PC-3 (cell line): ENCODE data around the gene TM4SF20. TPM values are rescaled to one million over a fixed set of nuclear protein-coding genes. Genes with fewer than 3 reads are reported as not detected.
"Not testable (repeated sequence)": the region's sequence is repeated elsewhere in the genome, so short reads cannot be mapped to it uniquely, and the experiment has no call there.

Experiments used
- ATAC-seq: fragments of 200-7000 bp; cut with Tn5 transposase; 2 replicates; pipeline ENCODE4 v1.9.1; 2020; ENCODE audit warnings: mild to moderate bottlenecking, moderate library complexity
- BruUV-seq: library from RNA; stranded (reverse); fragments of 400-500 nt; replicated peaks from 2 replicates; lab custom pipeline; 2021; lab: Mats Ljungman, UMichigan
- CTCF ChIA-PET: fragments of 300-600 bp; sonication (Branson Sonifier 250); formaldehyde crosslinking; loops from one replicate; lab custom pipeline; 2022; ENCODE audit warnings: antibody characterized with exemption; lab: Charles Lee
- POLR2A ChIA-PET: fragments of 300-600 bp; sonication (Branson Sonifier 250); formaldehyde crosslinking; loops from one replicate; lab custom pipeline; 2022; ENCODE audit warnings: antibody characterized with exemption; ENCODE audit not compliant: unreplicated experiment; lab: Charles Lee
- DNase-seq: peaks from one replicate; pipeline ENCODE4 v3.0.0-alpha.2; 2015
- H2AFZ ChIP-seq: fragments of 300-600 bp; sonication (generic); 2 replicates; pipeline ENCODE4 v1.6.0; 2016; ENCODE audit warnings: antibody characterized with exemption, low read length
- H3F3A ChIP-seq: fragments of 300-600 bp; sonication (generic); one replicate; pipeline ENCODE4 v1.6.0; 2017; ENCODE audit warnings: antibody characterized with exemption, low read length, control low read depth, mild to moderate bottlenecking; ENCODE audit not compliant: unreplicated experiment
- H3K27ac ChIP-seq: fragments of 300-600 bp; sonication (generic); 2 replicates; pipeline ENCODE4 v1.5.1; 2016; ENCODE audit warnings: mild to moderate bottlenecking, low read length
- H3K27me3 ChIP-seq: fragments of 300-600 bp; sonication (generic); 2 replicates; pipeline ENCODE4 v1.6.1; 2016; ENCODE audit warnings: low read length, mixed read lengths
- H3K36me3 ChIP-seq: fragments of 300-600 bp; sonication (generic); 2 replicates; pipeline ENCODE4 v1.6.1; 2016; ENCODE audit warnings: low read depth, mixed run types, low read length, mixed read lengths
- H3K4me1 ChIP-seq: fragments of 300-600 bp; sonication (generic); 2 replicates; pipeline ENCODE4 v1.5.1; 2016; ENCODE audit warnings: low read length; ENCODE audit not compliant: insufficient read depth
- H3K4me2 ChIP-seq: fragments of 300-600 bp; sonication (generic); 2 replicates; pipeline ENCODE4 v1.6.0; 2016; ENCODE audit warnings: low read length
- H3K4me3 ChIP-seq: fragments of 300-600 bp; sonication (generic); 2 replicates; pipeline ENCODE4 v1.5.1; 2016; ENCODE audit warnings: mild to moderate bottlenecking, low read length, mixed read lengths
- H3K79me2 ChIP-seq: fragments of 300-600 bp; sonication (generic); 2 replicates; pipeline ENCODE4 v1.6.1; 2017; ENCODE audit warnings: low read length, mixed read lengths
- H3K9ac ChIP-seq: fragments of 300-600 bp; sonication (generic); 2 replicates; pipeline ENCODE4 v1.6.0; 2016; ENCODE audit warnings: mild to moderate bottlenecking, low read length
- H3K9me2 ChIP-seq: fragments of 300-600 bp; sonication (generic); replicated peaks from 2 replicates; pipeline ENCODE4 v1.6.1; 2016; ENCODE audit warnings: mixed run types, low read length, mixed read lengths
- H3K9me3 ChIP-seq: fragments of 300-600 bp; sonication (generic); 2 replicates; pipeline ENCODE4 v1.6.1; 2016; ENCODE audit warnings: low read length, mixed read lengths
- H4K20me1 ChIP-seq: fragments of 300-600 bp; sonication (generic); 2 replicates; pipeline ENCODE4 v1.6.1; 2016; ENCODE audit warnings: low read length, mixed read lengths
- CTCF ChIP-seq: fragments of 300-600 bp; sonication (generic); conservative IDR thresholded peaks from 2 replicates; pipeline ENCODE4 v1.5.1; 2017; ENCODE audit warnings: antibody characterized with exemption, low read depth, mild to moderate bottlenecking, low read length
- EZH2 ChIP-seq: fragments of 300-600 bp; sonication (generic); IDR thresholded peaks from one replicate; pipeline ENCODE4 v1.6.1; 2017; ENCODE audit warnings: antibody characterized with exemption, mild to moderate bottlenecking, low read length; ENCODE audit not compliant: unreplicated experiment
- EZH2phosphoT487 ChIP-seq: fragments of 300-600 bp; sonication (generic); IDR thresholded peaks from 2 replicates; pipeline ENCODE4 v1.6.1; 2018; ENCODE audit warnings: mild to moderate bottlenecking, antibody characterized with exemption, low read length, borderline replicate concordance
- intact Hi-C: fragments of 100-400 bp; cut with micrococcal nuclease; formaldehyde crosslinking; loops from 2 replicates; pipeline ENCODE4 v1.9.0; 2023
- total RNA-seq: library from RNA; depleted of rRNA; stranded (reverse); fragments of >200 nt; gene quantifications from 2 replicates; pipeline ENCODE4 v1.2.3, GENCODE V29; 2014

TM4SF20 gene
- total RNA-seq, 1 experiment from 2014 or later: not detected

GRCh38 chr2:227386630-227387029, 7.5 kb upstream of the TM4SF20 start:
- BruUV-seq: no TSS peak
- Histone ChIP-seq H3K36me3 (no peaks in the 10 kb centered on the region), H3K4me1 (peaks cover 14% of the 10 kb centered on the region), H3K9me3 (no peaks in the 10 kb centered on the region), H3K79me2 (no peaks in the 10 kb centered on the region), H3K9me2 (no peaks in the 10 kb centered on the region), H3K4me2 (peak overlapping the region; percentile 15; the same call in 1 of the 2 replicates), H3K9ac (no peak overlapping the region), H3K4me3 (no peak overlapping the region), H3K27me3 (no peaks in the 10 kb centered on the region), H3K27ac (peak overlapping the region; percentile 40), H4K20me1 (no peaks in the 10 kb centered on the region), H3F3A (no peaks in the 10 kb centered on the region), H2AFZ (no peak overlapping the region)
- TF ChIP-seq EZH2phosphoT487 (no peak), CTCF (no peak), EZH2 (no peak)
- intact Hi-C loops: no loop called here
- POLR2A ChIA-PET: no interaction called here
- no peak for ATAC-seq
- CTCF ChIA-PET: no interaction called here
- peak; percentile 57 for DNase-seq

- Histone ChIP-seq H4K20me1 (no peaks in the 10 kb centered on the region), H3K9me2 (no peaks in the 10 kb centered on the region), H3K9me3 (no peaks in the 10 kb centered on the region), H3K4me1 (peaks cover 14% of the 10 kb centered on the region), H3K27me3 (no peaks in the 10 kb centered on the region), H3K4me2 (no peak overlapping the region), H2AFZ (no peak overlapping the region), H3K9ac (no peak overlapping the region), H3F3A (no peaks in the 10 kb centered on the region), H3K4me3 (no peak overlapping the region), H3K79me2 (no peaks in the 10 kb centered on the region), H3K36me3 (no peaks in the 10 kb centered on the region), H3K27ac (no peak overlapping the region)
- DNase-seq (no peak), ATAC-seq (no peak)
- TF ChIP-seq EZH2 (no peak), EZH2phosphoT487 (no peak), CTCF (no peak)
- CTCF ChIA-PET: no interaction called here
- intact Hi-C loops: no loop called here
- POLR2A ChIA-PET: no interaction called here
- no TSS peak for BruUV-seq
Observed at GRCh38 chr2:227383686-227384085, 4.6 kb upstream of the TM4SF20 start.

GRCh38 chr2:227382241-227382835, 3.2 kb upstream of the TM4SF20 start:
- BruUV-seq, H2AFZ ChIP-seq, ATAC-seq, H3F3A ChIP-seq, H3K9me2 ChIP-seq, POLR2A ChIA-PET, H3K27me3 ChIP-seq, H3K9ac ChIP-seq, DNase-seq, H3K4me2 ChIP-seq, H3K27ac ChIP-seq, H4K20me1 ChIP-seq, CTCF ChIA-PET, H3K9me3 ChIP-seq, H3K79me2 ChIP-seq, H3K4me3 ChIP-seq, intact Hi-C loops, H3K36me3 ChIP-seq: not testable (repeated sequence)
- H3K4me1 ChIP-seq: peaks cover 11% of the 10 kb centered on the region
